Activated naive CD8-positive, alpha-beta T cell treated with anti-CD3 and anti-CD28 coated beads, Interleukin-2, amount 10 ng/mL, durations not matched to agents 7 days and 5 days (primary cell): ENCODE results near the gene ARHGAP1. TPM values are rescaled to one million over a fixed set of nuclear protein-coding genes. Genes with fewer than 3 reads are reported as not detected.

Experiments used
- ATAC-seq: fragments of 150-1000 bp; cut with Tn5 transposase; one replicate; pipeline ENCODE4 v1.10.0; 2021; ENCODE audit warnings: low read depth, moderate library complexity
- POLR2A ChIA-PET: fragments of 350-600 bp; sonication (Branson Sonifier 250); formaldehyde crosslinking; loops from one replicate; lab custom pipeline; 2021; ENCODE audit warnings: antibody characterized with exemption; lab: Charles Lee
- DNase-seq: peaks from one replicate; pipeline ENCODE4 v3.0.0; 2021
- H3K27ac Mint-ChIP-seq: one replicate; pipeline ENCODE4 v1.8.0; 2022; ENCODE audit warnings: mild to moderate bottlenecking, mixed read lengths
- H3K27me3 Mint-ChIP-seq: one replicate; pipeline ENCODE4 v1.8.0; 2022; ENCODE audit warnings: mild to moderate bottlenecking, moderate library complexity, mixed read lengths
- H3K36me3 Mint-ChIP-seq: one replicate; pipeline ENCODE4 v1.8.0; 2021; ENCODE audit warnings: mild to moderate bottlenecking, mixed read lengths
- H3K4me1 Mint-ChIP-seq: one replicate; pipeline ENCODE4 v1.8.0; 2021; ENCODE audit warnings: mixed read lengths
- H3K4me3 Mint-ChIP-seq: one replicate; pipeline ENCODE4 v1.8.0; 2022; ENCODE audit warnings: mild to moderate bottlenecking, moderate library complexity, mixed read lengths
- H3K9me3 Mint-ChIP-seq: one replicate; pipeline ENCODE4 v1.8.0; 2021; ENCODE audit warnings: mixed read lengths
- total RNA-seq, 2 experiments: library from RNA; stranded (reverse); gene quantifications; one replicate each; pipeline ENCODE4 v1.2.3, GENCODE V29; 2021

The ARHGAP1 gene
- 10 to 100 TPM; 62.5 to 68.0 TPM for total RNA-seq

GRCh38 chr11:46700241-46701077 is at the start of gene ARHGAP1, which contains the start of gene ZNF408:
Gene ARHGAP1 (minus strand): TSS chr11:46700619. CDS start chr11:46696107, 4,512 bp downstream.
Gene ZNF408 (plus strand): TSS chr11:46701031. CDS start chr11:46701048, 17 bp downstream.
- Mint-ChIP-seq H3K36me3 (peaks cover 20% of the 10 kb centered on the region), H3K27ac (peak within 1 kb of the TSS; percentile 95), H3K4me3 (peak within 1 kb of the TSS; percentile 99), H3K9me3 (no peaks in the 10 kb centered on the region), H3K4me1 (peaks cover 35% of the 10 kb centered on the region), H3K27me3 (no peaks in the 10 kb centered on the region)
- DNase-seq = peak; percentile 98
- POLR2A ChIA-PET = interaction anchor here (0.6 to 4.2 kb wide), 10 partner anchors 10 to 339 kb away, joined by 3 to 31 read pairs (median 5); partner anchors contain the start of genes AMBRA1, ATG13 and HARBI1
- ATAC-seq = peak; percentile 90

- peaks cover 2% of the 10 kb centered on the region for H3K4me1 Mint-ChIP-seq
- H3K27ac Mint-ChIP-seq = no peak overlapping the region
- H3K36me3 Mint-ChIP-seq = peaks cover 46% of the 10 kb centered on the region
- DNase-seq (no peak), ATAC-seq (no peak)
- no peak overlapping the region for H3K4me3 Mint-ChIP-seq
- no peaks in the 10 kb centered on the region for H3K9me3 Mint-ChIP-seq
- H3K27me3 Mint-ChIP-seq = no peaks in the 10 kb centered on the region
- POLR2A ChIA-PET = no interaction called here
Observed at GRCh38 chr11:46747150-46747549, 46.7 kb upstream of the ARHGAP1 start.

GRCh38 chr11:46745995-46746394 is 45.6 kb upstream of the ARHGAP1 start:
- H3K4me3 Mint-ChIP-seq = no peak overlapping the region
- POLR2A ChIA-PET = no interaction called here
- no peaks in the 10 kb centered on the region for H3K27me3 Mint-ChIP-seq
- no peaks in the 10 kb centered on the region for H3K9me3 Mint-ChIP-seq
- ATAC-seq (no peak), DNase-seq (no peak)
- peaks cover 2% of the 10 kb centered on the region for H3K4me1 Mint-ChIP-seq
- H3K27ac Mint-ChIP-seq = no peak overlapping the region
- H3K36me3 Mint-ChIP-seq = peaks cover 46% of the 10 kb centered on the region

DNA sequence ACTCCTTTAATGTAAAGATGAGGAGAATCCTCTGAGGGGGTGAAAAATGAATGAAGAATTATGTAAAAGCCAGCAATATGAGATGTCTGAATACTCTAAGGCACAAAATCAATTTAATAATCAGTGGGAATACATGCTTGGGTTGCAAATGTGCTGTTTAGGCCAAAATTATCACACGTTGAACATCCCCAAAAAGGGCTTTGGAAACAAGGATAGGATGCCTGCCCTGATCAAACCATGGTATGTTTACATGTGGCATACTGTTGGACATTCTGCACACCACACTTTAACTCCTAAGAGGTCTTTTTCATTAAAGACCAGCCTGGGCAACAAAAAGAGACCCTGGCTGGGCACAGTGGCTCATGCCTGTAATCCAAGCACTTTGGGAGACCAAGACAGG is 44.9 kb upstream of the ARHGAP1 start:
- ATAC-seq (no peak), DNase-seq (no peak)
- peaks cover 2% of the 10 kb centered on the region for H3K4me1 Mint-ChIP-seq
- H3K27me3 Mint-ChIP-seq = no peaks in the 10 kb centered on the region
- H3K36me3 Mint-ChIP-seq = peaks cover 44% of the 10 kb centered on the region
- POLR2A ChIA-PET = no interaction called here
- no peak overlapping the region for H3K4me3 Mint-ChIP-seq
- no peak overlapping the region for H3K27ac Mint-ChIP-seq
- no peaks in the 10 kb centered on the region for H3K9me3 Mint-ChIP-seq

DNA sequence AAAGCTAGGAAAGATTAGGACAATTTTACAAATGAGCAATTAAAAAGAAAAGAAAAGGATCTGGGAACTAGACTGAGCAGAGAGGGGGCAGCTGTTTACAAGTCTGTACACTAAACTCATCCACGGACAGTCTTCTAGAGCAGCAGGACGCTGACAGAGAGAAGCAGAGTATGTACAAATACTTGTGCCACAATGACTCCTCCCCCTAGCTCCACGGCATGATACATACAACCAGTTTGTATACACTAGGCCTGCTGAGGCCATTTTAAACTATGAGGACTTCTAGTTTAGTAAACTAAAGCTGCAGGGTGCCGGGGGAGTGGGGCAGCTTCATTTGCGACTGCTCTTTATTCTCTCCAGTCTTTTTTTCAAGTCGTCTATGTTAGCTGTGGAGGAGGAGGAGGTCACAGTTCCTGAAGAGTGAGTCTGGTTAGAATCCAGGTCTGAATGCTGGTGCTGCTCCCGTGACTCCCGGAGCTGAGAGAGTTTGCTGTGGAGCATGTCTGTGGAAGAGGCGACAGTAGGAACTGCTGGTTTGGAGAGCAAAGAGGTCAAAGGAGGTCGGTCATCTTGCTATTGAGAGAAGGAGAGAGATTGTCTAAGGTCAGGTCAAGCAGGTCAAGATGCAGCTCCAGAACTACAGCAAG is 43.4 kb upstream of the ARHGAP1 start:
- Mint-ChIP-seq H3K36me3 (peaks cover 40% of the 10 kb centered on the region), H3K27me3 (no peaks in the 10 kb centered on the region), H3K4me1 (peaks cover 2% of the 10 kb centered on the region), H3K4me3 (no peak overlapping the region), H3K9me3 (no peaks in the 10 kb centered on the region), H3K27ac (no peak overlapping the region)
- no peak for ATAC-seq
- DNase-seq = no peak
- POLR2A ChIA-PET = no interaction called here

- Mint-ChIP-seq H3K27ac (no peak overlapping the region), H3K36me3 (peaks cover 37% of the 10 kb centered on the region), H3K4me3 (no peak overlapping the region), H3K4me1 (peaks cover under 1% of the 10 kb centered on the region), H3K9me3 (no peaks in the 10 kb centered on the region), H3K27me3 (no peaks in the 10 kb centered on the region)
- DNase-seq = no peak
- POLR2A ChIA-PET = no interaction called here
- ATAC-seq = no peak
Observed at GRCh38 chr11:46743043-46743442, 42.6 kb upstream of the ARHGAP1 start.

DNA sequence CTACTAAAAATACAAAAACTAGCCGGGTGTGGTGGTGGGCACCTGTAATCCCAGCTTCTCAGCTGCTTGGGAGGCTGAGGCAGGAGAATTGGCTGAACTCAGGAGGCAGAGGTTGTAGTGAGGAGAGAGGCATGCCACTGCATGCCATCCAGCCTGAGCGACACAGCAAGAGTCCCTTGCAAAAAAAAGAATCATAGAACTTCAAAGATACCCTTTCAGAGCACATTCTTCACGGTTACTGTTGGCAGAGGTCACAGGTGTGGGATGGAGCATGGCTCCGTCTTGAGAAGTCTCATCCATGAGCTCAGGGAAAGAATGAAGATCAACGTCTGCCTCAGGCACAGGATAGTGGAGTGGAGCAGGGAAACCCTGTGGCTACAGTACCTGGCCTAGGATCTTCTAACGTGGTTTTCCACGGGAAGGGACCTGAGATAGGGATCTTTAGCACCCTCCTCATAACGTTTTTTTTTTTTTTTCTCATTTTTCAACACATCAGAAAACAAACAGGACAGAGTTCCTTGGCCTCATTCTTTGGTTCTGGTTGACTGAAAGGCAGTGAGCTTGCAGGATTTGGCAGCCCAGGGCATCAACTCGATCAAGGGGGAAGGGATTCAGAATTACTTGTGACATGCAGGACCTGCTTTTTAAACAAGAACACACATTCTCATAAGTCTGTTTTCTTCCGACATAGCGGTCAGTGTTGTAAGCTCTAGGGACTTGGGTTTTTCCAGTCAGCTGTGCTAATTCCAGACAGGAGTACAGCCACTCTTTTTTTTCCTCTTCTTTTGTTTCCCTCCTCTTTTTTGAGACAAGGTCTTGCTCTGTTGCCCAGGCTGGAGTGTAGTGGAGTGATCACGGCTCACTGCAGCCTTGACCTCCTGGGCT is 41.4 kb upstream of the ARHGAP1 start:
- H3K9me3 Mint-ChIP-seq = no peaks in the 10 kb centered on the region

DNA sequence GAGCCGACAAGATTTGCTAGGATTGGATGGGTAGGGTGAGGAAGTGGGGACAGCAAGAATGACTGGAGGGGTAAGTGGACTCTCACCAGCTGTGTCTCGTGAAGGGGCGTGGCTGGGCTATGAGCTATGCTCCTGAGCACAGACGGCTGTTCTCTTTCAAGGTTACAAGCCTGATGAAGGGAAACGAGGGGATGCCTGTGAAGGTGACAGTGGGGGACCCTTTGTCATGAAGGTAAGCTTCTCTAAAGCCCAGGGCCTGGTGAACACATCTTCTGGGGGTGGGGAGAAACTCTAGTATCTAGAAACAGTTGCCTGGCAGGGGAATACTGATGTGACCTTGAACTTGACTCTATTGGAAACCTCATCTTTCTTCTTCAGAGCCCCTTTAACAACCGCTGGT is 38.5 kb upstream of the ARHGAP1 start:
- Mint-ChIP-seq H3K27me3 (no peaks in the 10 kb centered on the region), H3K4me1 (no peaks in the 10 kb centered on the region), H3K27ac (no peak overlapping the region), H3K4me3 (no peak overlapping the region), H3K36me3 (peaks cover 18% of the 10 kb centered on the region), H3K9me3 (no peaks in the 10 kb centered on the region)
- POLR2A ChIA-PET = interaction anchor here (0.6 to 1.5 kb wide), 2 partner anchors 40 to 492 kb away, joined by 4 to 5 read pairs; no protein-coding TSS in a partner anchor
- DNase-seq (no peak), ATAC-seq (no peak)

More for the DNA sequence above, 41.4 kb upstream of the ARHGAP1 start:
- no peak for DNase-seq
- ATAC-seq = no peak
- Mint-ChIP-seq H3K36me3 (peaks cover 30% of the 10 kb centered on the region), H3K4me1 (no peaks in the 10 kb centered on the region), H3K4me3 (no peak overlapping the region), H3K27me3 (no peaks in the 10 kb centered on the region), H3K27ac (peak overlapping the region; percentile 50)
- POLR2A ChIA-PET = no interaction called here

- no peak for ATAC-seq
- no peak for DNase-seq
- POLR2A ChIA-PET = interaction anchor here (0.6 to 1.5 kb wide), 2 partner anchors 39 to 164 kb away, joined by 3 to 5 read pairs; no protein-coding TSS in a partner anchor
- Mint-ChIP-seq H3K4me3 (no peak overlapping the region), H3K4me1 (no peaks in the 10 kb centered on the region), H3K9me3 (no peaks in the 10 kb centered on the region), H3K27me3 (no peaks in the 10 kb centered on the region), H3K27ac (no peak overlapping the region), H3K36me3 (peaks cover 12% of the 10 kb centered on the region)
Observed at GRCh38 chr11:46737699-46738098, 37.3 kb upstream of the ARHGAP1 start.

GRCh38 chr11:46736615-46737014 is 36.2 kb upstream of the ARHGAP1 start:
- DNase-seq = no peak
- H3K4me1 Mint-ChIP-seq = no peaks in the 10 kb centered on the region
- H3K36me3 Mint-ChIP-seq = peaks cover 3% of the 10 kb centered on the region
- ATAC-seq = no peak
- H3K27ac Mint-ChIP-seq = no peak overlapping the region
- no peaks in the 10 kb centered on the region for H3K9me3 Mint-ChIP-seq
- POLR2A ChIA-PET = no interaction called here
- H3K27me3 Mint-ChIP-seq = no peaks in the 10 kb centered on the region
- no peak overlapping the region for H3K4me3 Mint-ChIP-seq

GRCh38 chr11:46736146-46736545 is 35.7 kb upstream of the ARHGAP1 start:
- Mint-ChIP-seq H3K36me3 (no peaks in the 10 kb centered on the region), H3K4me3 (no peak overlapping the region), H3K9me3 (no peaks in the 10 kb centered on the region), H3K27ac (no peak overlapping the region), H3K4me1 (no peaks in the 10 kb centered on the region), H3K27me3 (no peaks in the 10 kb centered on the region)
- no peak for DNase-seq
- ATAC-seq = no peak
- POLR2A ChIA-PET = no interaction called here

GRCh38 chr11:46733234-46733633 is 32.8 kb upstream of the ARHGAP1 start:
- no peaks in the 10 kb centered on the region for H3K27me3 Mint-ChIP-seq
- POLR2A ChIA-PET = no interaction called here
- no peak overlapping the region for H3K27ac Mint-ChIP-seq
- no peaks in the 10 kb centered on the region for H3K36me3 Mint-ChIP-seq
- H3K9me3 Mint-ChIP-seq = no peaks in the 10 kb centered on the region
- no peaks in the 10 kb centered on the region for H3K4me1 Mint-ChIP-seq
- no peak overlapping the region for H3K4me3 Mint-ChIP-seq
- ATAC-seq (no peak), DNase-seq (no peak)

DNA sequence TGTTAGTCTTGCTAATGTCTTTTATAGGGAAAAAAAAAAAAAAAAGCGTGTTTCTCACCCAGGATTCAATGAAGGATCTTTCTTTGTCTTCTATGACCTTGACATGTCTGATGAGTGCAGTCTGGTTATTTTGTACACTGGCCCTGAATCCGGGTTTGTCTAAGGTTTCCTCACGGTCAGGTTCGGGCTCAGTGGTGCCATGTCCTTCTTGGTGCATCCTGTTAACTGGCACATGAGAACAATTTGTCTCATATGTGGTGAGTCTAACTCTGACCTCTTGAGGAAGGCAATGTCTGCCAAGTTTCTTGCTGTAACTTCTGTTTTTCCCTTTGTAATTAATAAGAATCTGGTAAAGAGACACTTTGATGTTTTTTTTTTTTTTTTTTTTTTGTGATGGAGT is 31.1 kb upstream of the ARHGAP1 start:
- POLR2A ChIA-PET = no interaction called here
- Mint-ChIP-seq H3K36me3 (no peaks in the 10 kb centered on the region), H3K4me1 (no peaks in the 10 kb centered on the region), H3K27me3 (no peaks in the 10 kb centered on the region), H3K27ac (no peak overlapping the region), H3K4me3 (no peak overlapping the region), H3K9me3 (no peaks in the 10 kb centered on the region)
- no peak for DNase-seq
- no peak for ATAC-seq
